GM23338 (cell line): ENCODE results near the gene LPGAT1. TPM values are rescaled to one million over a fixed set of nuclear protein-coding genes. Genes with fewer than 3 reads are reported as not detected.

Experiments
- ATAC-seq: fragments of 200-7000 bp; cut with Tn5 transposase; 3 replicates; pipeline ENCODE4 v1.9.1; 2020
- DNase-seq: peaks from one replicate; pipeline ENCODE4 v3.0.0-alpha.2; 2015; ENCODE audit warnings: low spot score
- H2AFZ ChIP-seq: fragments of 200-600 bp; sonication (generic); 2 replicates; pipeline ENCODE4 v1.8.0; 2016; ENCODE audit warnings: antibody characterized with exemption, mild to moderate bottlenecking, moderate library complexity
- H3F3A ChIP-seq: fragments of 200-600 bp; sonication (generic); replicated peaks from 2 replicates; pipeline ENCODE4 v1.8.0; 2017; ENCODE audit warnings: antibody characterized with exemption, mixed run types, low read depth
- H3K27ac ChIP-seq: fragments of 200-600 bp; sonication (generic); 2 replicates; pipeline ENCODE4 v1.6.1; 2016; ENCODE audit warnings: low read depth
- H3K27me3 ChIP-seq: fragments of 200-600 bp; sonication (generic); 2 replicates; pipeline ENCODE4 v1.8.0; 2016; ENCODE audit warnings: mild to moderate bottlenecking, mixed run types, moderate library complexity; ENCODE audit not compliant: insufficient read depth
- H3K36me3 ChIP-seq: fragments of 200-600 bp; sonication (generic); 2 replicates; pipeline ENCODE4 v1.8.0; 2016; ENCODE audit warnings: mild to moderate bottlenecking; ENCODE audit not compliant: insufficient read depth
- H3K4me1 ChIP-seq: fragments of 200-600 bp; sonication (generic); 2 replicates; pipeline ENCODE4 v1.8.0; 2016; ENCODE audit warnings: mild to moderate bottlenecking, moderate library complexity; ENCODE audit not compliant: insufficient read depth
- H3K4me2 ChIP-seq: fragments of 200-600 bp; sonication (generic); 2 replicates; pipeline ENCODE4 v1.7.1; 2017; ENCODE audit warnings: mixed run types
- H3K4me3 ChIP-seq: fragments of 200-600 bp; sonication (generic); 2 replicates; pipeline ENCODE4 v1.6.1; 2016; ENCODE audit warnings: mixed run types
- H3K79me2 ChIP-seq: fragments of 200-600 bp; sonication (generic); replicated peaks from 2 replicates; pipeline ENCODE4 v1.8.0; 2017; ENCODE audit warnings: mild to moderate bottlenecking; ENCODE audit not compliant: insufficient read depth
- H3K9me2 ChIP-seq: fragments of 200-600 bp; sonication (generic); 2 replicates; pipeline ENCODE4 v1.8.0; 2017; ENCODE audit not compliant: insufficient read depth
- H4K20me1 ChIP-seq: fragments of 200-600 bp; sonication (generic); replicated peaks from 2 replicates; pipeline ENCODE4 v1.8.0; 2017; ENCODE audit warnings: mild to moderate bottlenecking; ENCODE audit not compliant: insufficient read depth
- H3K27ac Mint-ChIP-seq: 2 replicates; pipeline ENCODE4 v1.8.0; 2020; ENCODE audit warnings: inconsistent platforms, mild to moderate bottlenecking, moderate library complexity, mixed read lengths
- H3K27me3 Mint-ChIP-seq: 3 replicates; pipeline ENCODE4 v1.8.0; 2022; ENCODE audit warnings: low read depth, mild to moderate bottlenecking, moderate library complexity, mixed read lengths, inconsistent platforms; ENCODE audit not compliant: insufficient read depth, poor library complexity
- H3K36me3 Mint-ChIP-seq: 3 replicates; pipeline ENCODE4 v1.8.0; 2021; ENCODE audit warnings: low read depth, mild to moderate bottlenecking, inconsistent platforms, moderate library complexity, mixed read lengths
- H3K4me1 Mint-ChIP-seq: 3 replicates; pipeline ENCODE4 v1.8.0; 2020; ENCODE audit warnings: mild to moderate bottlenecking, inconsistent platforms, mixed read lengths
- H3K4me3 Mint-ChIP-seq: 3 replicates; pipeline ENCODE4 v1.8.0; 2021; ENCODE audit warnings: moderate library complexity, mild to moderate bottlenecking, inconsistent platforms, mixed read lengths
- H3K9me3 Mint-ChIP-seq: 3 replicates; pipeline ENCODE4 v1.8.0; 2020; ENCODE audit warnings: moderate library complexity, mild to moderate bottlenecking, inconsistent platforms, mixed read lengths
- CREB1 ChIP-seq: fragments of 250-450 bp; sonication (Bioruptor Pico); IDR thresholded peaks from 2 replicates; pipeline ENCODE4 v1.5.0; 2020; ENCODE audit warnings: low read depth, mild to moderate bottlenecking, moderate library complexity
- CTCF ChIP-seq, 2 experiments: fragments of 200-600 bp in 1 of 2; sonication (generic) in 1 of 2; conservative IDR thresholded peaks; 2 replicates each; pipeline versions ENCODE4 v1.5.1 to v1.6.1; 2016 to 2017; ENCODE audit warnings: antibody characterized with exemption in 2 of 2, low read depth in 2 of 2, mild to moderate bottlenecking in 2 of 2, moderate library complexity in 1 of 2
- ETS1 ChIP-seq: IDR thresholded peaks from 2 replicates; pipeline ENCODE4 v1.6.1; 2016; ENCODE audit warnings: antibody characterized with exemption
- EZH2 ChIP-seq: fragments of 200-600 bp; sonication (generic); IDR thresholded peaks from one replicate; pipeline ENCODE4 v1.8.0; 2017; ENCODE audit warnings: antibody characterized with exemption, mild to moderate bottlenecking, low read depth; ENCODE audit not compliant: unreplicated experiment
- EZH2phosphoT487 ChIP-seq: fragments of 200-600 bp; sonication (generic); IDR thresholded peaks from one replicate; pipeline ENCODE4 v1.8.1; 2018; ENCODE audit warnings: antibody characterized with exemption; ENCODE audit not compliant: unreplicated experiment
- JUNB ChIP-seq: IDR thresholded peaks from one replicate; pipeline ENCODE4 v1.6.1; 2016; ENCODE audit warnings: antibody characterized with exemption; ENCODE audit not compliant: unreplicated experiment
- NANOG ChIP-seq: IDR thresholded peaks from 2 replicates; pipeline ENCODE4 v1.6.1; 2016; ENCODE audit warnings: antibody characterized with exemption, borderline replicate concordance
- POLR2AphosphoS5 ChIP-seq: IDR thresholded peaks from 2 replicates; pipeline ENCODE4 v1.6.1; 2016; ENCODE audit warnings: antibody characterized with exemption, low read depth
- REST ChIP-seq: IDR thresholded peaks from one replicate; pipeline ENCODE4 v1.6.1; 2018; ENCODE audit warnings: antibody characterized with exemption; ENCODE audit not compliant: unreplicated experiment
- STAT1 ChIP-seq: IDR thresholded peaks from one replicate; pipeline ENCODE4 v1.6.1; 2016; ENCODE audit warnings: antibody characterized with exemption; ENCODE audit not compliant: unreplicated experiment
- ZNF114 ChIP-seq: fragments of 250-450 bp; sonication (Bioruptor Pico); IDR thresholded peaks from 2 replicates; pipeline ENCODE4 v1.5.0; 2020; ENCODE audit warnings: mild to moderate bottlenecking, moderate library complexity
- ZNF331 ChIP-seq: fragments of 250-450 bp; sonication (Bioruptor Pico); IDR thresholded peaks from 2 replicates; pipeline ENCODE4 v1.5.0; 2020; ENCODE audit warnings: low read depth, mild to moderate bottlenecking, moderate library complexity
- ZNF462 ChIP-seq: fragments of 250-450 bp; sonication (Bioruptor Pico); IDR thresholded peaks from 2 replicates; pipeline ENCODE4 v1.5.0; 2020; ENCODE audit warnings: mild to moderate bottlenecking, moderate library complexity
- polyA plus RNA-seq: library from polyadenylated mRNA; unstranded; fragments of >200 nt; fragmentation: Nextera tagmentation; extraction: Ambion mirVana; gene quantifications from 2 replicates; pipeline ENCODE4 v1.2.1, GENCODE V29; 2016
- total RNA-seq: library from RNA; depleted of rRNA; stranded (reverse); fragments of >200 nt; shearing (Covaris generic); gene quantifications from 2 replicates; pipeline ENCODE4 v1.2.3, GENCODE V29; 2014

The LPGAT1 gene
- total and polyA plus RNA-seq, 2 experiments from 2014 or later = 3.3 to 16.4 TPM

- H3K4me1 ChIP-seq = no peaks in the 10 kb centered on the region
- no peak overlapping the region for H3K4me3 ChIP-seq
- H3K4me2 ChIP-seq = no peak overlapping the region
- DNase-seq (no peak), ATAC-seq (no peak)
- TF ChIP-seq REST (no peak), CTCF (conservative IDR thresholded peaks at IDR 0.05; ENCODE audit: low read depth in 2 of 2) (no peak), ZNF462 (CRISPR knock-in tag) (no peak), POLR2AphosphoS5 (no peak), EZH2phosphoT487 (no peak), STAT1 (no peak), ZNF114 (no peak), CREB1 (CRISPR knock-in tag) (no peak), EZH2 (no peak), JUNB (no peak), ZNF331 (CRISPR knock-in tag) (no peak), NANOG (no peak), ETS1 (no peak)
- H2AFZ ChIP-seq = no peak overlapping the region
- no peaks in the 10 kb centered on the region for H3K27me3 ChIP-seq
- H3F3A ChIP-seq = no peaks in the 10 kb centered on the region
- H3K36me3 ChIP-seq = no peaks in the 10 kb centered on the region; the same call in 1 of the 2 replicates
- H3K9me2 ChIP-seq = 0 out of 2 replicates have a peak, but pooled peaks cover 3% of the 10 kb centered on the region
- Mint-ChIP-seq H3K27ac (no peak overlapping the region), H3K27me3 (peaks cover 2% of the 10 kb centered on the region), H3K9me3 (peaks cover 18% of the 10 kb centered on the region; the same call in 2 of the 3 replicates), H3K4me1 (no peaks in the 10 kb centered on the region), H3K36me3 (peaks cover 26% of the 10 kb centered on the region), H3K4me3 (no peak overlapping the region)
- no peaks in the 10 kb centered on the region for H3K79me2 ChIP-seq
- no peaks in the 10 kb centered on the region for H4K20me1 ChIP-seq
- no peak overlapping the region for H3K27ac ChIP-seq
Measured at GRCh38 chr1:211804915-211805314, 25.6 kb downstream of the LPGAT1 start.
